K562 (cell line): Measurements from ENCODE around the gene SELENOM. TPM values are rescaled to one million over a fixed set of nuclear protein-coding genes. Genes with fewer than 3 reads are reported as not detected.
A peak's percentile ranks its signal among the peaks of the same experiment; 100 is the strongest.

ENCODE experiments used
- ATAC-seq: fragments of 200-7000 bp; cut with Tn5 transposase; 3 replicates; pipeline ENCODE4 v1.9.1; 2020; ENCODE audit warnings: moderate library complexity
- Bru-seq: library from RNA; stranded (reverse); fragments of 400-500 nt; gene quantifications from one replicate; lab custom pipeline; 2021; lab: Mats Ljungman, UMichigan
- BruChase-seq, 2 experiments: library from RNA; stranded (reverse); fragments of 400-500 nt; gene quantifications; one replicate each; lab custom pipeline; 2021; lab: Mats Ljungman, UMichigan
- BruUV-seq: library from RNA; stranded (reverse); fragments of 400-500 nt; replicated peaks from 2 replicates; lab custom pipeline; 2021; lab: Mats Ljungman, UMichigan
- CTCF ChIA-PET: fragments of 300-600 bp; formaldehyde crosslinking; extraction: SDS; loops from one replicate; lab custom pipeline; 2021; ENCODE audit warnings: low intra/inter-chr PET ratio; lab: Yijun Ruan, JAX
- POLR2A ChIA-PET: fragments of 300-600, 350-650 bp; sonication (Branson Sonifier 250); formaldehyde crosslinking; extraction: SDS; loops from one replicate; lab custom pipeline; 2021; ENCODE audit warnings: antibody characterized with exemption, inconsistent platforms; lab: Yijun Ruan, JAX
- DNase-seq, 4 experiments: peaks; one replicate each; pipeline versions ENCODE4 v3.0.0 to v3.0.0-alpha.2; 2011 to 2018; ENCODE audit warnings: low spot score in 3 of 4, mixed read lengths in 3 of 4; ENCODE audit errors: extremely low read depth in 1 of 4
- FAIRE-seq: peaks from 2 replicates; lab custom pipeline; 2011; peaks lifted over from hg19 to GRCh38; lab: Jason Lieb, UNC
- H2AFZ ChIP-seq: 2 replicates; pipeline ENCODE4 v1.6.0; 2011; ENCODE audit warnings: low read depth, low read length, control low read depth, inconsistent platforms
- H3K27ac ChIP-seq: fragments of 200-600 bp; 3 replicates; pipeline ENCODE4 v1.8.0; 2011; ENCODE audit warnings: low read depth, mild to moderate bottlenecking, control low read depth, inconsistent platforms, low read length, moderate library complexity, mixed read lengths; ENCODE audit errors: extremely low read depth
- H3K27me3 ChIP-seq, 2 experiments: fragments of 300-600 bp in 1 of 2; 2 replicates in 1 of 2; 3 replicates in 1 of 2; pipeline versions ENCODE4 v1.6.0 to v1.8.0; 2011; ENCODE audit warnings: inconsistent platforms in 2 of 2, low read length in 2 of 2, mild to moderate bottlenecking in 1 of 2, mixed read lengths in 1 of 2, moderate library complexity in 1 of 2; ENCODE audit not compliant: control insufficient read depth in 2 of 2, insufficient read depth in 2 of 2
- H3K36me3 ChIP-seq: fragments of 300-600 bp; 3 replicates; pipeline ENCODE4 v1.8.0; 2011; ENCODE audit warnings: mild to moderate bottlenecking, low read length, inconsistent platforms; ENCODE audit not compliant: control insufficient read depth, insufficient read depth
- H3K4me1 ChIP-seq, 2 experiments: fragments of 200-600 bp in 1 of 2; replicated peaks in 1 of 2; 2 replicates in 1 of 2; 3 replicates in 1 of 2; pipeline versions ENCODE4 v1.5.1 to v1.8.0; 2011; ENCODE audit warnings: inconsistent platforms in 2 of 2, low read length in 2 of 2, mild to moderate bottlenecking in 1 of 2, mixed read lengths in 1 of 2, moderate library complexity in 1 of 2; ENCODE audit not compliant: control insufficient read depth in 2 of 2, insufficient read depth in 2 of 2
- H3K4me2 ChIP-seq: 2 replicates; pipeline ENCODE4 v1.6.1; 2011; ENCODE audit warnings: low read length, control low read depth, inconsistent platforms, mixed read lengths; ENCODE audit not compliant: insufficient read depth
- H3K4me3 ChIP-seq: fragments of 200-600 bp; sonication (generic), shearing (Covaris generic); 2 replicates; pipeline ENCODE4 v1.5.1; 2016; ENCODE audit warnings: control low read depth, inconsistent platforms
- H3K79me2 ChIP-seq: fragments of 200-600 bp; 3 replicates; pipeline ENCODE4 v1.8.0; 2011; ENCODE audit warnings: low read length, inconsistent platforms; ENCODE audit not compliant: control insufficient read depth, insufficient read depth
- H3K9ac ChIP-seq, 2 experiments: 2 replicates each; pipeline versions ENCODE4 v1.6.0 to v1.6.1; 2011; ENCODE audit warnings: low read depth in 2 of 2, low read length in 2 of 2, control low read depth in 1 of 2, inconsistent platforms in 1 of 2, mild to moderate bottlenecking in 1 of 2, mixed read lengths in 1 of 2; ENCODE audit not compliant: insufficient read depth in 1 of 2
- H3K9me1 ChIP-seq: one replicate; pipeline ENCODE4 v1.6.0; 2011; ENCODE audit warnings: inconsistent platforms, mild to moderate bottlenecking, low read length, moderate library complexity; ENCODE audit not compliant: control insufficient read depth, insufficient read depth
- H3K9me3 ChIP-seq: replicated peaks from 2 replicates; pipeline ENCODE4 v1.5.1; 2011; ENCODE audit warnings: low read depth, low read length, inconsistent platforms; ENCODE audit not compliant: control insufficient read depth, insufficient read depth
- H4K20me1 ChIP-seq: replicated peaks from 2 replicates; pipeline ENCODE4 v1.6.1; 2011; ENCODE audit warnings: low read length, inconsistent platforms, mixed read lengths; ENCODE audit not compliant: control insufficient read depth, insufficient read depth
- HNRNPH1 ChIP-seq: fragments of 200-400 bp; formaldehyde crosslinking; optimal IDR thresholded peaks from 2 replicates; pipeline ENCODE3; 2017; ENCODE audit warnings: low read depth, mild to moderate bottlenecking, low read length, moderate library complexity
- PHF20 ChIP-seq: fragments of 450-650 bp; IDR thresholded peaks from 2 replicates; pipeline ENCODE4 v1.6.1; 2018; ENCODE audit not compliant: partially characterized antibody
- SMC3 ChIP-seq: conservative IDR thresholded peaks from 2 replicates; pipeline ENCODE4 v1.6.1; 2011; ENCODE audit warnings: low read depth, low read length, improper control_type of control experiment; ENCODE audit not compliant: insufficient read depth
- WGBS: fragments of 100-300 bp; shearing (Covaris generic); methylation state at CpG from one replicate; pipeline ENCODE4 v1.1.6; 2016; ENCODE audit warnings: low coverage, mixed read lengths; ENCODE audit not compliant: insufficient coverage; ENCODE audit errors: missing lambda C conversion rate; 5-methylcytosine and 5-hydroxymethylcytosine counted together
- in situ Hi-C: fragments of 300-500 bp; cut with MboI; formaldehyde crosslinking; loops from 4 replicates; pipeline ENCODE4 v1.15.0; 2018; ENCODE audit warnings: inconsistent platforms, mixed read lengths
- intact Hi-C: fragments of 100-400 bp; cut with micrococcal nuclease; formaldehyde crosslinking; loops from 2 replicates; pipeline ENCODE4 v1.14.2; 2022
- long read RNA-seq, 3 experiments: library from polyadenylated mRNA in 2 of 3; library from RNA in 1 of 3; unstranded in 2 of 3; stranded (forward) in 1 of 3; transcript quantifications; one replicate each; pipeline ENCODE4 v2.0.0, GENCODE V29; 2019 to 2022
- polyA minus RNA-seq, 3 experiments: library from RNA; depleted of rRNA, polyadenylated mRNA; stranded (reverse); fragments of >200 nt; gene quantifications; 2 replicates each; pipeline ENCODE4 v1.2.3, GENCODE V29; 2011
- polyA plus RNA-seq, 8 experiments: library from polyadenylated mRNA; depleted of rRNA in 4 of 8; stranded (reverse) in 5 of 8; unstranded in 3 of 8; fragments of >200 nt; fragmentation: Nextera tagmentation in 2 of 8; fragmentation: Illumina TruSeq in 1 of 8; extraction: Ambion mirVana in 2 of 8; extraction: Trizol in 1 of 8; gene quantifications; 2 replicates each; pipeline versions ENCODE4 v1.2.1 to v1.2.3, GENCODE V29; 2011 to 2014; ENCODE audit warnings: inconsistent platforms in 1 of 8, missing spikeins in 1 of 8
- total RNA-seq, 7 experiments: library from RNA; depleted of rRNA in 6 of 7; stranded (reverse); fragments of >200 nt in 6 of 7; fragmentation: Illumina TruSeq in 2 of 7; extraction: Trizol in 2 of 7; gene quantifications; 2 replicates each; pipeline versions ENCODE4 v1.2.1 to v1.2.3, GENCODE V29; 2011 to 2021; ENCODE audit warnings: low replicate concordance in 1 of 7
- TF ChIP-seq, protein P1 (sequence below): sonication (generic); formaldehyde crosslinking; IDR thresholded peaks from 2 replicates; pipeline ENCODE4 v1.8.0; 2022; ENCODE audit warnings: missing genetic modification reagents, mild to moderate bottlenecking, moderate library complexity, borderline replicate concordance

SELENOM gene, protein sequence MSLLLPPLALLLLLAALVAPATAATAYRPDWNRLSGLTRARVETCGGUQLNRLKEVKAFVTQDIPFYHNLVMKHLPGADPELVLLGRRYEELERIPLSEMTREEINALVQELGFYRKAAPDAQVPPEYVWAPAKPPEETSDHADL
- total RNA-seq (2011; cell fraction: chromatin; rRNA removed; ENCODE audit: low replicate concordance), result 7.3 and 13.3 TPM in 2 replicates
- total RNA-seq (2011; cell fraction: nucleolus; rRNA removed), result 15.5 and 16.3 TPM in 2 replicates
- total RNA-seq (2011; cell fraction: nucleoplasm; rRNA removed), result 10.6 and 15.3 TPM in 2 replicates
- total RNA-seq (2014; rRNA removed), result 6.9 and 10.8 TPM in 2 replicates
- 1.2 and 1.8 TPM in 2 replicates for total RNA-seq (2014; rRNA removed; fragmentation: Illumina TruSeq; extraction: Trizol)
- 3.7 and 4.1 TPM in 2 replicates for total RNA-seq (2015; rRNA removed; fragmentation: Illumina TruSeq; extraction: Trizol)
- total RNA-seq (2021), result 8.5 and 10.9 TPM in 2 replicates
- 4.2 and 7.1 TPM in 2 replicates for polyA plus RNA-seq (2011; rRNA removed)
- 19.5 and 31.1 TPM in 2 replicates for polyA plus RNA-seq (2011; cell fraction: cytosol; rRNA removed)
- 11.9 and 13.4 TPM in 2 replicates for polyA plus RNA-seq (2011; cell fraction: nucleus; rRNA removed)
- 6.7 and 19.8 TPM in 2 replicates for polyA plus RNA-seq (2012)
- polyA plus RNA-seq (2014; fragmentation: Illumina TruSeq; extraction: Trizol), result 2.8 and 5.8 TPM in 2 replicates
- 1 to 10 TPM; 1.2 to 2.9 TPM for polyA plus RNA-seq (2014; fragmentation: Nextera tagmentation; extraction: Ambion mirVana)
- polyA plus RNA-seq (2014; rRNA removed), result 10.0 and 10.6 TPM in 2 replicates
- 1.7 and 2.3 TPM in 2 replicates for polyA minus RNA-seq (2011; rRNA and poly(A)+ RNA removed)
- polyA minus RNA-seq (2011; cell fraction: cytosol; rRNA and poly(A)+ RNA removed), result 5.2 TPM in 1 of 2 replicates, not detected in the other
- polyA minus RNA-seq (2011; cell fraction: nucleus; rRNA and poly(A)+ RNA removed), result 5.5 and 9.0 TPM in 2 replicates
- percentile 38 among the genes with signal in this experiment for Bru-seq, nascent RNA
- percentile 22 among the genes with signal in this experiment for BruChase-seq, experiment 1, labeled RNA remaining after a 2-hour chase
- BruChase-seq, experiment 2, labeled RNA remaining after a 6-hour chase, result percentile 27 among the genes with signal in this experiment
- long read RNA-seq, experiment 1, transcript SELENOM-201 (5 exons, 694 nt), result major isoform, 8 of 9 reads
- long read RNA-seq, experiment 1, partial matches to known transcripts, result 0 of 9 reads
- long read RNA-seq, experiment 1, other reads (novel, unspliced or antisense), result 1 of 9 reads
- long read RNA-seq, experiment 2, transcript SELENOM-201 (5 exons, 694 nt), result major isoform, 14 of 16 reads
- long read RNA-seq, experiment 2, partial matches to known transcripts, result 0 of 16 reads
- long read RNA-seq, experiment 2, other reads (novel, unspliced or antisense), result 2 of 16 reads
- long read RNA-seq, experiment 3, partial matches to known transcripts, result 0 of 6 reads
- long read RNA-seq, experiment 3, other reads (novel, unspliced or antisense), result 2 of 6 reads

DNA sequence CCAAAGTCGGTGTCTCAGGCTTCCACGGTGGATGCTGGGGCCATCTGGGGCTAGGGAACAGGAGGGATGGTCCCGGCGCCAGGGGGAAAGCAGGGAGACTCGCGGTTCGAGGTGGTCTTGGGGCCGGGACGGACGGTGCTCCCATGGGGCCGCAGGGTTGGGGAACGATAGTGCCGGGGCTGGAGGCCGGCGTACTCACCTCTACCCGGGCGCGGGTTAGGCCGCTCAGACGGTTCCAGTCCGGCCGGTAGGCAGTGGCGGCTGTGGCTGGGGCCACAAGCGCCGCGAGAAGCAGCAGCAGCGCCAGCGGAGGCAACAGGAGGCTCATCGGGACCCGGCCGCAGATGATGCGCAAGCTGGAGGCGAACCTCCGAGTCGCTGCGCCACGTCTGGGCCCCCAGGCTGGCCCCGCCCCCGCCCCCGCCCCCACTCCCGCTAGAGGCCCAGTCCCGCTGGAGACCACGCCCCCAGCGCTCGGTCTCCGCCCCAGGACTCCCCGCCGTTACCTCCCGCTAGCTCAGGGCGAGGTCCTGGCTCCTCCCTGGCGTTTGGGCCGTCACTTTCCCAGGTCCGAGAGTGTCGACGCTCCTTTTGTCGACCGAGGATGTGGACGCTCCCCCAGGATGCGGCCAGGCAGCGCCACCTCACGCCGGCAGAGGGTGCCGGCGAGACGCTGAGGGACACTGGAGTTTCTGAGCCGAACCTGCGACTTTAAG lies at the start of gene SELENOM:
TSS of gene SELENOM (minus strand) at position 391 of the 716 bp plus-strand sequence. CDS start at position 328, 63 bp downstream.
- POLR2A ChIA-PET, result interaction anchor here (0.6 to 1.6 kb wide), 13 partner anchors 9 to 1628 kb away, joined by 3 to 8 read pairs (median 3); partner anchors contain the start of gene RNF185
- no peaks in the 10 kb centered on the region for H3K79me2 ChIP-seq
- H3K4me2 ChIP-seq, result peak within 1 kb of the TSS; percentile 91
- H3K4me1 ChIP-seq, result peaks cover 2 to 17% of the 10 kb centered on the region in 2 experiments; a peak in 4 of 5 replicates
- H4K20me1 ChIP-seq, result no peaks in the 10 kb centered on the region
- H2AFZ ChIP-seq, result peak within 1 kb of the TSS; percentile 99
- 2% methylated on average over 34 of the region's 67 CpGs for WGBS
- H3K27me3 ChIP-seq, result no peaks in the 10 kb centered on the region
- ATAC-seq (peak; percentile 100), FAIRE-seq (peak; percentile 97), DNase-seq (peak; percentile 93 to 96 (median 94))
- in situ Hi-C loops, result no loop called here
- no TSS peak for BruUV-seq
- no peaks in the 10 kb centered on the region for H3K36me3 ChIP-seq
- intact Hi-C loops, result loop anchor here (2.0 kb wide), 1 partner anchor 41 kb away; no protein-coding TSS in a partner anchor
- peak within 1 kb of the TSS; percentile 52 for H3K4me3 ChIP-seq
- H3K9ac ChIP-seq, result peak within 1 kb of the TSS; percentile 73 to 91
- H3K9me3 ChIP-seq, result no peaks in the 10 kb centered on the region
- no peaks in the 10 kb centered on the region for H3K9me1 ChIP-seq
- CTCF ChIA-PET, result interaction anchor here (0.8 to 2.3 kb wide), 2 partner anchors 42 to 124 kb away, joined by 5 to 18 read pairs; no protein-coding TSS in a partner anchor
- H3K27ac ChIP-seq, result peak within 1 kb of the TSS; percentile 68
- TF ChIP-seq, protein P1, sequence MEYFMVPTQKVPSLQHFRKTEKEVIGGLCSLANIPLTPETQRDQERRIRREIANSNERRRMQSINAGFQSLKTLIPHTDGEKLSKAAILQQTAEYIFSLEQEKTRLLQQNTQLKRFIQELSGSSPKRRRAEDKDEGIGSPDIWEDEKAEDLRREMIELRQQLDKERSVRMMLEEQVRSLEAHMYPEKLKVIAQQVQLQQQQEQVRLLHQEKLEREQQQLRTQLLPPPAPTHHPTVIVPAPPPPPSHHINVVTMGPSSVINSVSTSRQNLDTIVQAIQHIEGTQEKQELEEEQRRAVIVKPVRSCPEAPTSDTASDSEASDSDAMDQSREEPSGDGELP, result no peak; the same call in 1 of the 2 replicates
- TF ChIP-seq HNRNPH1, result no peak
- TF ChIP-seq SMC3, result peak; percentile 85
- peak; percentile 16 for TF ChIP-seq PHF20
